MM.1S (cell line): ENCODE results near the gene DOK3.

ENCODE experiments used
- EZH2 ChIP-seq: fragments of 300-600 bp; sonication (generic); optimal IDR thresholded peaks from 2 replicates; pipeline ENCODE3; 2017; ENCODE audit warnings: low read depth, mild to moderate bottlenecking, antibody characterized with exemption, low read length, mixed read lengths
- TF ChIP-seq, protein P1 (sequence below): fragments of 300-600 bp; sonication (generic); IDR thresholded peaks from 2 replicates; pipeline ENCODE4 v1.5.1; 2016; ENCODE audit warnings: antibody characterized with exemption, low read length, mixed read lengths

DNA sequence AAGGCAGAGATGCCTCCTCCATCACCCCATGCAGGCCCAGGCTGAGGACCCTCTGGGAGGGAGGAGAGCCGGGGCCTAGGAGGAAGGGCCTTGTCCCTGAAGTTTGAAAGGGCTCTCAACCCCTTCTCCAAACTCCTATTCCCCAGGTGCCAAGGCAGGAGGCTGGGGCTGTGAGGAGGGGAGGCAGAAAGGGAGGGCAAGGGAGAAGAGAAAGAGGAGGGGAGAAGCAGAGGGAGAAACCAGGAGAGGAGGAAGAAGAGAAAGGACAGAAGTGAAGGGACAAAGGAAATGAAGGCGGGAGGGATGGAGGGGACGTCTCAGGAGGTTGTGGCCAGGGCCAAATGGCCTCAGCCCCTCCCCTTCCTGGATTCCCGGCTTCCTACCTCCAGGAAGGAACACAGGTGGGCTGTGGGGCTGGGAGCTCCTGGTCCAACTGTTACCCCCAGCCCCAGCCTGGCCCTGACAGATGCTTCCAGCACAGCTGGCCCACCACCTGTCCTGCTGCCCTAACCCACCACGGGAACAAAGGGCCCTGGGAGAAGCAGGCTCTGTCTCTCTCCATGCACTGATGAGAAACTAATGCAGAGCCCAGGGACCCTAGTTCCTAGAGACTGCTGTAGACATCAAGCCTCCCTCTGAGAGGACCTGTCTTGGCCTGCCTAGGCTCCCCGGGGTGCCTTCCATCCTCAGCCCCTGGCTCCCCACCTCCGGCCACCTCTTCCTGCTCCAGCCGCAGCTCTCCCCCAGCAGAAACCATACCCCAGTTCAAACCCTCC is 39.7 kb downstream of the DOK3 start:
- no peak for TF ChIP-seq EZH2
- TF ChIP-seq, protein P1, sequence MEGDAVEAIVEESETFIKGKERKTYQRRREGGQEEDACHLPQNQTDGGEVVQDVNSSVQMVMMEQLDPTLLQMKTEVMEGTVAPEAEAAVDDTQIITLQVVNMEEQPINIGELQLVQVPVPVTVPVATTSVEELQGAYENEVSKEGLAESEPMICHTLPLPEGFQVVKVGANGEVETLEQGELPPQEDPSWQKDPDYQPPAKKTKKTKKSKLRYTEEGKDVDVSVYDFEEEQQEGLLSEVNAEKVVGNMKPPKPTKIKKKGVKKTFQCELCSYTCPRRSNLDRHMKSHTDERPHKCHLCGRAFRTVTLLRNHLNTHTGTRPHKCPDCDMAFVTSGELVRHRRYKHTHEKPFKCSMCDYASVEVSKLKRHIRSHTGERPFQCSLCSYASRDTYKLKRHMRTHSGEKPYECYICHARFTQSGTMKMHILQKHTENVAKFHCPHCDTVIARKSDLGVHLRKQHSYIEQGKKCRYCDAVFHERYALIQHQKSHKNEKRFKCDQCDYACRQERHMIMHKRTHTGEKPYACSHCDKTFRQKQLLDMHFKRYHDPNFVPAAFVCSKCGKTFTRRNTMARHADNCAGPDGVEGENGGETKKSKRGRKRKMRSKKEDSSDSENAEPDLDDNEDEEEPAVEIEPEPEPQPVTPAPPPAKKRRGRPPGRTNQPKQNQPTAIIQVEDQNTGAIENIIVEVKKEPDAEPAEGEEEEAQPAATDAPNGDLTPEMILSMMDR = no peak
